IPS-11a (cell line): ENCODE results near the gene HOXA6.
A peak's percentile ranks its signal among the peaks of the same experiment; 100 is the strongest.

Experiments
- H3K4me3 ChIP-seq: one replicate; pipeline ENCODE4 v1.5.1; 2013; ENCODE audit warnings: low read depth, low read length, control low read depth

HOXA6 gene

DNA sequence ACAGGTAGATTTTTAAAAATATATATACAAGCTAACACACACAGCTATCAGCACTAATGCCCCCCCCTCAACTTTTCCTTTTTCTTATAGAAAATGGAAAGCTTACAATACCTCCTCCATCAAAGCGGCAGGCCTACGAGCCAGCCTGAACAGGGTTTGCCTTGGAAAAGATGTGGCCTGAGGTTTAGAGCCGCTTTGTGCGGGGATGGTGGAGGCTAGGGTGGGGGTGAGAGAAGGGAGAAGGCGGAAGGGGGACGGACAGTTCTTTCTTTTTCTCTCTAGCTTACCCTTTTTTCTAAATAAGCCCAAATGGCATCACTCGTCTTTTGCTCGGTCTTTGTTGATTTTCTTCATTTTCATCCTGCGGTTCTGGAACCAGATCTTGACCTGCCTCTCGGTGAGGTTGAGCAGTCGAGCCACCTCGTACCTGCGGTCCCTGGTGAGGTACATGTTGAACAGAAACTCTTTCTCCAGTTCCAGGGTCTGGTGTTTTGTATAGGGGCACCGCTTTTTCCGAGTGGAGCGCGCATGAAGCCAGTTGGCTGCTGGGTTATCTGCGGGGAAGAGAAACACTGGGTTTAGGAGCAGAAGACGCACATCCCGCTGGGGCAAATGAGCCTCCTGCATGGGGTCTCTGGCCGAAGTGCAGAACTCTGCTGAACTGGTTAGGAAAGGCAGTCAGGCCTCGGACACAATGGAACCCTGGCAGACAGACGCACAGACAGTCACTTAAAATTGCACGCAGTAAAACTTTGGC, 15.9 kb upstream of the HOXA6 start:
- no peak overlapping the region for H3K4me3 ChIP-seq

DNA sequence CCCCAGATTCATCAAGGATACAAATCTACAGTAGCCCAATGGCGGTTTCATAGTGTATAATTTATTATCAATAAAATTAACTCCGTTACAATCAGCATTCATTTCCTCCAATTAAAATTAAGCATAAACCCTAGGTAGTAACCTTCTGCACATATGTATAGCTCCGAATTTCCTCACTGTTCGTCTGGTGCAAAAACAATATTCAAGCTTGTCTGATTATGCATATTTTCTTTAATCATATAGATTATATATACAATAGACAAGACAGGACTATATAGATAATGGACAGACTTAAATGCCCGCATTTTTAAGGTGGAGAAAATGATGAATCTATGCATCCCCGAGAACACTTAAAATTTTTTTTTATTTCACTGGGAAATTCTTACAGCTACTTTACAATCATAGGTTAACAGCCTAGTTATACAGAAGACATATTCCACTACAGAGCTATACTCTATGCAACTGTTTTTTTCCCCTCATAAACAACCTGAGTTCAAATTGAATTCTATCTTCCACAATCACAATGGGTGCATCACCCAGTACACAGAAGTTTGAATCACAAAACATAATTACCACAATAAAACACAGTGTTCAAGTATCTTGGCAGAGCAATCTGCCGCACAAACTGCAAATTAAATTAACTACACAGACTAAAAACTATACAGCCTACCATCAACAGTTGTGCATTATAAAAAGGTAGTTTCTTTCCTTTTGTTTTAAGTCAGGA, 15.2 kb upstream of the HOXA6 start:
- no peak overlapping the region for H3K4me3 ChIP-seq

- H3K4me3 ChIP-seq: no peak overlapping the region
Observed at GRCh38 chr7:27161721-27162560, 14.4 kb upstream of the HOXA6 start.

- no peak overlapping the region for H3K4me3 ChIP-seq
Observed at GRCh38 chr7:27161214-27161720, 13.7 kb upstream of the HOXA6 start.

DNA sequence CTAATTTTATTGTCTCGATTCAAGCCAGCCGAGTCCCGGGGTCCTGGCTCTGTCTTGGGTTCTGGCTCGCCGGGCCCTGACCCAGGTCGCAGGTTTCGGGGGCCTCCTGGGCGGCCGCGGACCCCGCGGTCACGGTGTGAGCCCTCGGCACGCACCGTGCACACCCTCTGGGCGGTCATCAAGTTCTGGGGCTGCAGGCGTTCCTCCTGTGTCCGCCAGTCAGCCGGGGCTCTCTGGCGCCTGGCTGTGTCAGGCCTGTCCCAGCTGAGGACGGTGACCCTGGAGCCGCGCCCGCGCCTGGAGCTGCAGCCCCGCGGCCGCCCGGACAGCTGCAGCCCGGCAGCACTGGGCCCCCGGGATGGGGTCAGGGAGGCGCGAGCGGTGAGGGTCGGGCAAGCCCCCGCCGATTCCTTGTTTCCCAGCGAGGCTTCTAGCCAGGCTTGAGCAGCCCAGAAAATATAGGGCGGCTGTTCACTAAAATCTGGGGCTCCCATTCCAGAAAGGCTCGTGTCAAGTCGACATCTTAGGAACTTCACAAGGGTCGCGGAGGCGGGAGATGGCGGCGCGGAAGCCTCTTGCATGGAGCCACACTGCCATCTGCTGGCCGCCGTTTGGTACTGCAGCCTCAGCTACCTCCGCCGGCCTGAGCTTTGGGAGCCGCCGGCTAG, 13.1 kb upstream of the HOXA6 start:
- no peak overlapping the region for H3K4me3 ChIP-seq

DNA sequence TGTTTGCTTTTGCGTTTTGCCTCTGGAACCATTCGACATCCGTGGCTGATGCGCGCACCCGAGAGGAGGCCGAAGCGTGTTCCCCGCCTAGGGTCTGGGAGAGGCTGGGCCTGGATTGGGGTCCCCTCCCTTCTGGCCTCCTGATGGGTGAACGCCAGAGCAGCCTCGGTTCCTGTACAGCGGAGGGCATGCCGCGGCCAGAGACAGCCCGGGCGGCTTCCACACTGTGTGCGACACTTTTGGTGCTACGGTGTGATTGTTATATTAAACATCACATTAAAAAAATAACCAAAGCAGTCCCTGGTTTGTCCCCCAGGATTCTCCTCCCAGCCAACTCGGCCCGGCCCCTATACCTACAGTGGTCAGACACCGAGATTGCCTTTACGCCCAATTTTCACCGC, 12.6 kb upstream of the HOXA6 start:
- H3K4me3 ChIP-seq: no peak overlapping the region

GRCh38 chr7:27159266-27160144, 11.9 kb upstream of the HOXA6 start:
- no peak overlapping the region for H3K4me3 ChIP-seq

GRCh38 chr7:27158436-27159265, 11.1 kb upstream of the HOXA6 start:
- no peak overlapping the region for H3K4me3 ChIP-seq

DNA sequence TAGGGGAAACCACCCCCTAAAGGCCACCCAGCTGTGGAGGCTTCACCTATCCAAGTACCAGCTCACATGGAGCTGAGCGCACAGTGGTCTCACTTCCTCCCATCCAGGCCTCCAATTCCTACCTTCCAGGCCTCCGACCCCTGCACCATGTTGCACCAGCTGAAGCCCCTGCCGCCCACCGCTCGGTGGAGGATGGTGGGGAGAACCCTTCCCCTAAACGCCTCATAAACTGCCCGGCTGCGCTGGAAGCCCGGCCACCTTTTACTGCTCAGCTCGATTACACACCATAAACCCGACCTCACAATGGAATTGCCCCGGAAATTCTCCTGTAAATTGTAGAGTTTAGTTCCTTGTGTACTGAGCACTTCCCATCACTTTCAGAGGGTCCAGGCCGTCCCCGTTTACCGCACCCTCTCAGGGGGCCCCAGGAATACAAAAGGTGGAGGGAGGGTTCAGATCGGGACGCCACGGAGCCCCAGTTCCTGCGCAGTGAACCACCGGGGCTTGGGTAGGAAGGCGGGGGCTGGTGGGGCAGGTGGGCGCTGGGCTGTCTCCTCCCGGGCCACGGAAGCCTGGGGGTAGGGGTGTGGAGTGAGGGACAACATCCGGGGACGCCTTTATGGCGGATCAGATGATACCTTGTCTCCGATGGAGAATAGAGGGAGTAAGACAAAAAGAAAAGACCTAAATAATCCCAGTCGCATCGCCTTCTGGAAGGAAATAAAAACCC, 10.3 kb upstream of the HOXA6 start:
- H3K4me3 ChIP-seq: no peak overlapping the region

- H3K4me3 ChIP-seq: no peak overlapping the region
Observed at GRCh38 chr7:27156916-27157701, 9.5 kb upstream of the HOXA6 start.

- peak within 1 kb of the TSS; percentile 27 for H3K4me3 ChIP-seq
Observed at GRCh38 chr7:27156508-27156898, 8.9 kb upstream of the HOXA6 start, which contains the start of gene HOXA7. HOXA7 (minus strand) TSS chr7:27156675; CDS start chr7:27156545, 130 bp downstream.

DNA sequence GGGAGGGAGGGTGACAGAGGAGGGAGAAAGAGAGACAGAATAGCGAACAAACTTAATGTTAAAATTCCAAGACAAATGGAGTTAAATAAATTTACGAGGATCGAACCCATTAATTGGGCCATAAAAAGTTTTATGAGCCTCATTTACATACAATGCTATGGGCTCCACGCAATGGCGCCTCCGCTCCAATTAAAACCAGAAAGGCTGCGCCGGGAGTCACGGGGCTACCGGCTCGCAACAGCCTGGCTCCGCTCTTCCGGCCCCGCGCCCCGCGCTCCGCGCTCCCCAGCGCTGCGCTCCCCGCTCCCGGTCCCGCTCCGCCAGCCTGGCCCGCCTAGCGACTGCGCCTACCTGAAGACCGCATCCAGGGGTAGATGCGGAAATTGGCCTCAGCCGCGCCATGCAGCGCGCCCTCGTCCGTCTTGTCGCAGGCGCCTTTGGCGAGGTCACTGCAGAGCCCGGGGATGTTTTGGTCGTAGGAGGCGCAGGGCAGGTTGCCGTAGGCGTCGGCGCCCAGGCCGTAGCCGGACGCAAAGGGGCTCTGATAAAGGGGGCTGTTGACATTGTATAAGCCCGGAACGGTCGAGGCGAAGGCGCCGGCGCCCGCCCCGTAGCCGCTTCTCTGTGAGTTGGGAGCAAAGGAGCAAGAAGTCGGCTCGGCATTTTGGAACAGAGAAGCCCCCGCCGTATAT, 8.4 kb upstream of the HOXA6 start:
- H3K4me3 ChIP-seq: peak overlapping the region; percentile 27

GRCh38 chr7:27154901-27155815, 7.6 kb upstream of the HOXA6 start:
- H3K4me3 ChIP-seq: no peak overlapping the region

GRCh38 chr7:27154369-27154768, 6.8 kb upstream of the HOXA6 start:
- no peak overlapping the region for H3K4me3 ChIP-seq

DNA sequence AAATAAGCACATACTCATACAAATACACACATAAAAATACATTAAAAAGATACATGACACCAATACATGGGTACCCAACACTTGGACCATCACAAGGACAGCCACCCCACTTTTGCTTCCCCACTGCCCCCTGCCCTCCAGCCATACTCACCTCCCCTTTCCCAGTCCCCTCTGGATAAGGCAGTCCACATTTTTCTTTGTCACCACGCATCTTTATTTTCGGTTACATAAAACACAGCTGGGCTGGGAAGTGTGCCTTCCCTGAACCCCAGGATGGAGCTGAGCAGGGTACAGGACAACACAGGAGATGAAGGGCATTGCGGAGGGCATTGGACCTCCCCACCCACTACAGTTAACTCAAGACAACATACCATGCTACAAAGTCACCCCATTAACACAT, 6.0 kb upstream of the HOXA6 start:
- H3K4me3 ChIP-seq: no peak overlapping the region
